ENCODE results near the gene GTPBP6.
"Not testable (repeated sequence)": the region's sequence is repeated elsewhere in the genome, so short reads cannot be mapped to it uniquely, and the experiment has no call there.

Gene GTPBP6

GRCh38 chrX:287670-288069, 30.9 kb downstream of the GTPBP6 start:
- no peak for DNase-seq

- DNase-seq: no peak
These were observed 33.4 kb downstream of the GTPBP6 start for GRCh38 chrX:285076-285677.

DNA sequence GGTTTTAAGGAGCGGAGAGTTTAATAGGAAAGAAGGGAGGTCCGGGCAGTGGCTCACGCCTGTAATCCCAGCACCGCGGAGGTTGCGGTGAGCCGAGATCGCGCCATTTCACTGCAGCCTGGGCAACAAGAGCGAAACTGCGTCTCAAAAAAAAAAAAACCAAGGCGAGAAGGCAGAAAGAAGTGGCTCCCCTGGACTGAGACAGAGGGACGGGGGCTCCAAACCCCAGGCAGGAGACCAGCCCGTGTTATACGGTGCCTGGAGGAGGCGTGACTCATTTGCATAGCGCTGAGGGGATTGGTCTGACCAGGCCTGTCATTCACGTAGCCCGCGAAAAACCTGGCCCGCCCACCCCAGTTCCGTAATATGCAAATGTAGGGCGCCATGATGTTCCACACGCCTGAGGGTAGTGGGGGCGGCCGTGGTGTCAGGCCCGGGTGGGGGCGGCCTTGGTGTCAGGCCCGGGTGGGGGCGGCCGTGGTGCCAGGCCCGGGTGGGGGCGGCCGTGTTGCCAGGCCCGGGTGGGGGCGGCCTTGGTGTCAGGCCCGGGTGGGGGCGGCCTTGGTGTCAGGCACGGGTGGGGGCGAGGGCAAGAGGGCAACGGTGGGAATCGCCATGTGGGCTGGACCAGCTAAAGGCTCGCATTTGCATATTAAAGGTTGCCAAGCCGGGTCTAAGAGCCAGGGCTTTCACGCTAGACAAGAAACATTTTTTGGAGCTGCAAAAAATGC, 35.3 kb downstream of the GTPBP6 start:
- DNase-seq: peak; percentile 86

DNA sequence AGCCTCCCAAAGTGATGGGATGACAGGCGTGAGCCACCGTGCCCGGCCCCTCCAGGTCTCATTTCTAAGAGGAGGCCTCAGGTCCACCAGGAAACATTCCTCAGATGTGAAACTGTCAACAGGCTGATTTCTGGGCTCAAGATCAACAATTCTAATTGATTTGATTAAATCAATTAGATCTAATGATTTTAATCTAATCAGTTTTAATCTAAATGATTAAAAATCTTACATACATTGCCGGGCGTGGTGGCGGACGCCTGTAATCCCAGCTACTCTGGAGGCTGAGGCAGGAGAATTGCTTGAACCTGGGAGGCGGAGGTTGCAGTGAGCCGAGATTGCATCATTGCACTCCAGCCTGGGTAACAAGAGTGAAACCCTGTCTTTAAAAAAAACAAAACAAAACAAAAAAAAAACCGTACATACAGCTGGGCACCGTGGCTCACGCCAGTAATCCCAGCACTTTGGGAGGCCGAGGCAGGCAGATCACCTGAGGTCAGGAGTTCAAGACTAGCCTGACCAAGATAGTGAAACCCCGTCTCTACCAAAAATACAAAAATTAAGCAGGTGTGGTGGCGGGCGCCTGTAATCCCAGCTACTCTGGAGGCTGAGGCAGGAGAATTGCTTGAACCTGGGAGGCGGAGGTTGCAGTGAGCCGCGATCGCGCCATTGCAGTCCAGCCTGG, 36.5 kb downstream of the GTPBP6 start:
- DNase-seq: not testable (repeated sequence)

- DNase-seq: no peak
These were observed 37.2 kb downstream of the GTPBP6 start, which contains the start of gene PLCXD1 for GRCh38 chrX:281166-281999. TSS of gene PLCXD1 (plus strand) at chrX:281381. CDS start at chrX:284188, 2,807 bp downstream.

DNA sequence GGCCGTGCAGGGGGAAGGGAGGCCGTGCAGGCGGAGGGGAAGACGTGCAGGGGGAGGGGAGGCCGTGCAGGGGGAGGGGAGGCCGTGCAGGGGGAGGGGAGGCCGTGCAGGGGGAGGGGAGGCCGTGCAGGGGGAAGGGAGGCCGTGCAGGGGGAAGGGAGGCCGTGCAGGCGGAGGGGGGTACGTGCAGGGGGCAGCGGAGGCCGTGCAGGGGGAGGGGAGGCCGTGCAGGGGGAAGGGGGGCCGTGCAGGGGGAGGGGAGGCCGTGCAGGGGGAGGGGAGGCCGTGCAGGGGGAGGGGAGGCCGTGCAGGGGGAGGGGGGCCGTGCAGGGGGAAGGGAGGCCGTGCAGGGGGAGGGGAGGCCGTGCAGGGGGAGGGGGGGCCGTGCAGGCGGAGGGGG, 37.9 kb downstream of the GTPBP6 start:
- DNase-seq: not testable (repeated sequence)

GRCh38 chrX:279757-280604, 38.6 kb downstream of the GTPBP6 start:
- DNase-seq: not testable (repeated sequence)

- DNase-seq: peak; percentile 45
These were observed 41.9 kb downstream of the GTPBP6 start for GRCh38 chrX:276581-277201.

GRCh38 chrX:275967-276580, 42.5 kb downstream of the GTPBP6 start:
- DNase-seq: peak; percentile 72

DNA sequence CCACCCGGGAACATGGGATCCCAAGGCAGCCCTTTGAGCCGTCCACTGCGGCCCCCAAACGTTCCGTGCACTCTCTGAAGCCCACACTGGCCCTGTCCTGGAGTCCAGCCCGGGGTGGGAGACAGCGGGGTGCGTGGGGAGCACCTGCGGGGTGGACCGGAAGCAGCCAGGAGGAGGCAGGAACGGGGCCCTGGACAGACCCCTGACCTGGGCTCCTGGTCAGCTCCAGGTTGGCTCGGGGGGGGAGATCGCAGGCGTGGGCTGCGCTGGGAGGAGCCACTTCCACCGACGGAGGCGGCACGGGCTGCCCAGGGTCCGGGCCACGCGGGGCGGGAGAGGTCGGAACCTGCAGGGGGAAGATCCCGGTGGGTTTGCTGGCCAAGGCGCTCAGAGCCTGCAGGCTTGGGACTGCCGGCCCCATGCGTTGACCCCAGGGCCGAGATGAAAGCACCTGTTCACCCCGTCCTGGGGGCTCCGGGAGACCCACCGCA, 43.1 kb downstream of the GTPBP6 start:
- DNase-seq: no peak

- DNase-seq: peak; percentile 78
These were observed 43.6 kb downstream of the GTPBP6 start for GRCh38 chrX:274904-275475.

DNA sequence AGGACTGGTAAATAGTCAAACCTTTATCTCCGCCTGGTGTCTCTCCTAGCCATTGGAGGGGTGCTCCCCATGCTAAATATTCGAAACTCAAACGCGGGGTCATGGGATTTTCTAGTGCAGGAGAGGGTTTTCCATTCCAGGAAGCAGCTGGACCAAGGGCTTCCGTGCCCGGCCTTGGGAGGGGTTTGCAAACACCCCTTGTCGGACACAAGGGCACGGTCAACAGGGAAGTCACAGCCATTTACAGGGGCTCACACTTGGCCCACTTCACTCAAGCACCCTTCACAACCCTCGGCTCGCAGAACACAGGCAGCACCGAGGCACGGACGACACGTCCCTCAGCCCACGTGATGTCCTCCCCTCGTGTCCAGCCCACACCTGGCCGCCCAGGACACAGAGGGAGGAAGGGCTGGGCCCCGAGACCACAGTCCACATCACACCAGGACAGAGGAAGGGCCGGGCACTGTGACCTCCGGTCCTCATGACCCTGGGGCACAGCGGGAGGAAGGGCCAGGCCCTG, 47.7 kb downstream of the GTPBP6 start:
- DNase-seq: no peak

- no peak for DNase-seq
These were observed 50.8 kb downstream of the GTPBP6 start for GRCh38 chrX:267771-268261.

DNA sequence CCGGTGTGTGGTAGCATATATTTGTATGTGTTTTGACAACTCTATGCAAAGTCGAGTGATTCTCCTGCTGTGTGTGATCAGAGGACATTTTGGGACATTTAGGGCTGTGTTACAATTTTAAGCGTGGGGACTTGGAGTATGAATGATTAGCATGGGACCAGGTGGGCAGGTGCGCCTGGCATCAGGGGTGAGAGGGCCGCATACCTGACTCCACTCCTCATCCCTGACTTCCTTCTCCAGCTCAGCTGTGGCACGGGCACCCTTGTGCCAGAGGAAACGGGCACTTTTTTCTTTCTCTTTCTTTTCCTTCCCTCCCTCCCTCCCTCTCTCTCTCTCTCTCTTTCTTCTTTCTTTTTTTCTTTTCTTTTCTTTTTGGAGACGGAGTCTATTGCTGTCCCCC, 53.1 kb downstream of the GTPBP6 start:
- DNase-seq: no peak

DNA sequence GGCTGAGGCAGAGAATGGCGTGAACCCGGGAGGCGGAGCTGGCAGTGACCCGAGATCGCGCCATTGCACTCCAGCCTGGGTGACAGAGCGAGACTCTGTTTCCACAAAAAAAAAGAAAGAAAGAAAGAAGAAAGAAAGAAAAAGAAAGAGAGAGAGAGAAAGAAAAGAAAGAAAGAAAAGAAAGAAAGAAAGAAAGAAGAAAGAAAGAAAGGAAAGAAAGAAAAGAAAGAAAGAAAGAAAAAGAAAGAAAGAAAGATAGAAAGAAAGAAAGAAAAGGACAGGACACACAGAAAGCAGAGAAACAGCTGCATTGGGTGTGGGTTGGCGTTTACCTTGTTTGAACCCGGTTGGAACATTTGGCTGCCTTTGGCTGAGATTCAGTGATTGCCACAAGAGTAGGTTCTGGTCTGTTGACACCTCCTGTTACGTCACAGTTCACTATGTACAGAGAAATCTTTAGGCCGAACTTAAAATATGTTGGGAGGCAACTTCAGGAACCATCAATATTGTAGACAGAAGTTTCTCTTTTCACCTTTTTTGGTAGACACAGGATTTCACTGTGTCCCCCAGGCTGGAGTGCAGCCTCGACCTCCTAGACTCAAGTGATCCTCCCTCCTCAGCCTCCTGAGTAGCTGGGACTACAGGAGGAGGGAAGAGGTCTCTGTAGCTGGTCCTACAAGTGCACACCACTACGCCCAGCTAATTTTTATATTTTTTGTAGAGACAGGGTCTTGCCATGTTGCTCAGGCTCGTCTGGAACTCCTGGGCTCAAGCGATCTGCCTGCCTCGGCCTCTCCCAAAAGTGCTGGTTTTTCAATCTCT, 53.8 kb downstream of the GTPBP6 start:
- peak; percentile 7 for DNase-seq

DNA sequence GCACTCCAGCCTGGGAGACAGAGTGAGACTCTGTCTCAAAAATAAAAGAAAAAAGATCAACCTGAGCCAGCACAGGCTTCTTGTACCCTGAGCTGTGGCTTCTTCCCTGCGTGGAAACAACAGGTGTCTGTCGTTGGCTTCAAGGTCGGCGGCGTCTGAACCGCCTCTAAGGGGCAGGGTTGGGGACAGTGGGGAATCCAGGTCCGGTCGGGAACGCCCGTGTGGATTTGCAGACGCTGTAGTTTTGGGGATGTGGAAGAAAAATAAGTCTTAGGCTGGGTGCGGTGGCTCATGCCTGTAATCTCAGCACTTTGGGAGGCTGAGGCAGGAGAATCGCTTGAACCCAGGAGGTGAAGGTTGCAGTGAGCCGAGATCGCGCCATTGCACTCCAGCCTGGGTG, 54.6 kb downstream of the GTPBP6 start:
- DNase-seq: not testable (repeated sequence)

- DNase-seq: no peak
These were observed 56.2 kb downstream of the GTPBP6 start for GRCh38 chrX:262381-262909.

DNA sequence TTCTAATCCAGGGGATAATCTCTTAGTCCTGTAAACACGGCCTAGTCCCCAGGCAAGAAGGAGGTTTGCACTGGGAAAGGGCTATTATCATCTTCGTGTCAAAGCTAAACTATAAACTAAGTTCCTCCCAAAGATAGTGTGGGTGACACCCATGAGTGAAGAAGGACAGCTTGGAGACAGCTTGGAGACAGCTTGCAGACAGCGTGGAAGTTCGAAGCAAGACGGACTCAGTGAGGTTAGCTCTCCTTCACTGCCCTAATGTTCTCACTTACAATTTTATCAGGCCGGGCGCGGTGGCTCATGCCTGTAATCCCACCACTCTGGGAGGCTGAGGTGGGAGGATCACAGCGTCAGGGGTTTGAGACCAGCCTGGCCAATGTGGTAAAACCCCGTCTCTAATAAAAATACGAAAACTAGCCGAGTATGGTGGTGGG, 56.7 kb downstream of the GTPBP6 start:
- no peak for DNase-seq

Measured in inflammatory macrophage treated with lipopolysaccharide for 4 hours (primary cell).